ENCODE data around the gene BCL3.

Gene BCL3

DNA sequence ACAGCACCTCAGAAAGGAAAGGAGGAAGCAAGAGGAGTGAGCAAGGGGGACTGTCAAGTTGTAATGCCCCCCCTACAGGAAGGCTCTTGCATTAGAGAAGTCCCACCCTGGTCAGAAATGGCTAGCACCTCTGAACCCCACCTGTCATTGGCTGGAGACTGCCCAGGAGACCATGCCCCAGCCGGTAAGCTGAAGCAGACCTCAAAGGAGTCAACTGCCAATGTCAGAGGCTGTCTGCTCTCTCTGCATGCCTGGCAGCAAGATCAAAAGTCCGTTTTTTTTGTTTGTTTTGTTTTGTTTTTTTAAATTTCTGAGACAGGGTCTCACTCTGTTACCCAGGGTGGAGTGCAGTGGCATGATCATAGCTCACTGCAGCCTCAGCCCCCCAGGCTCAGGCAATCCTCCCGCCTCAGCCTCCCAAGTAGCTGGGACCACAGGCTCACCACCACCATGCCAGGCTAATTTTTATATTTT lies 8.1 kb upstream of the BCL3 start:
- Histone ChIP-seq H3K27me3 (ENCODE audit: insufficient read depth, low read length) (peaks cover 5% of the 10 kb centered on the region), H3K4me3 (ENCODE audit: low read length) (no peak overlapping the region), H3K36me3 (ENCODE audit: insufficient read depth, low read length) (no peaks in the 10 kb centered on the region), H2AFZ (ENCODE audit: low read depth, low read length) (no peak overlapping the region), H3K9me3 (ENCODE audit: low read length) (no peaks in the 10 kb centered on the region), H3K4me1 (ENCODE audit: insufficient read depth, low read length) (peaks cover 5% of the 10 kb centered on the region)

DNA sequence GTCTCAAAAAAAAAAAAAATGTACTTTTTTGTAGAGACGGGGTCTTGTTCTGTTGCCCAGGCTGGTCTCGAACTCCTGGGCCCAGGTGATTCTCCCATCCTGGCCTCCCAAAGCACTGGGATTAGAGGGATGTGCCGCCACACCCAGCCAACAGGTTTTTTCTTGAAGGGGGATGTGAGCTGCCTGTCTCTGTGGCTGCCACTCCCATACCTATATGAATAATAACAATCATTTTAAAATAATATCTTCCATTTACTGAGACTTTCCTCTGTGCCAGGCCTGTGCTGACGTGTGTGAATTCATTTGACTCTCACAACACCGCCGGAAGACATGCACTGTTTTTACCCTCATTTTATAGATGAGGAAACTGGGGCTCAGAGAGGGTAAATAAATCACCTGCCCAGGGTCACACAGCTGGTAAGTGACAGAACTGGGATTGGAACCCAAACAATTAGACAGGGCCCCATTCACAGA lies 7.2 kb upstream of the BCL3 start:
- no peaks in the 10 kb centered on the region for H3K9me3 ChIP-seq (ENCODE audit: low read length)
- peaks cover 14% of the 10 kb centered on the region for H3K27me3 ChIP-seq (ENCODE audit: insufficient read depth, low read length)
- no peak overlapping the region for H3K4me3 ChIP-seq (ENCODE audit: low read length)
- no peak overlapping the region for H2AFZ ChIP-seq (ENCODE audit: low read depth, low read length)
- no peaks in the 10 kb centered on the region for H3K36me3 ChIP-seq (ENCODE audit: insufficient read depth, low read length)
- peaks cover 5% of the 10 kb centered on the region for H3K4me1 ChIP-seq (ENCODE audit: insufficient read depth, low read length)

DNA sequence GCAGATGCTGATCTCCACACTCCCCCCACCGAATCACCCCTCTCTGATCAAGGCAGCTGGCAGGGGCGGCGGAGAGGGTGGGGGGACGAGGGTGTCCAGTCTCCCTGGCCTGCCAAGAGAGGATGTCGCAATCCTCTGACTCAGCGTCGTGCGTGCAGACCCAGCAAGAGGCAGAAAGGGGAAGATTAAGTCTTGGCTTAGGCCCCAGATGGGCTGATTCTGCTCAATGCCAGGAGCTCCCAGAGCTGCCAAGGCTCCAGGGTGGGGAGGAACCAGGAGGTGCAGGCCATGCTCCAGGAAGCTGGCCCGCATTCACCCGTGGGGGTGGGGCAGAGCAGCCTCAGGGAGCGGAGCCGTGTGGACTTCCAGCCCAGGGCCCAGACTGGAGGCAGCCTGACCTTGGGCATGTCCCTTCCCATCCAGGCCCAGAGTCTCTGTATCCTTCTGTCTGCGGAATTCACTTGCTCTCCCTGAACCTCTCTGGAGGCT lies 6.6 kb upstream of the BCL3 start:
- peaks cover 5% of the 10 kb centered on the region for H3K4me1 ChIP-seq (ENCODE audit: insufficient read depth, low read length)
- no peaks in the 10 kb centered on the region for H3K36me3 ChIP-seq (ENCODE audit: insufficient read depth, low read length)
- H3K4me3 ChIP-seq (ENCODE audit: low read length), result no peak overlapping the region

DNA sequence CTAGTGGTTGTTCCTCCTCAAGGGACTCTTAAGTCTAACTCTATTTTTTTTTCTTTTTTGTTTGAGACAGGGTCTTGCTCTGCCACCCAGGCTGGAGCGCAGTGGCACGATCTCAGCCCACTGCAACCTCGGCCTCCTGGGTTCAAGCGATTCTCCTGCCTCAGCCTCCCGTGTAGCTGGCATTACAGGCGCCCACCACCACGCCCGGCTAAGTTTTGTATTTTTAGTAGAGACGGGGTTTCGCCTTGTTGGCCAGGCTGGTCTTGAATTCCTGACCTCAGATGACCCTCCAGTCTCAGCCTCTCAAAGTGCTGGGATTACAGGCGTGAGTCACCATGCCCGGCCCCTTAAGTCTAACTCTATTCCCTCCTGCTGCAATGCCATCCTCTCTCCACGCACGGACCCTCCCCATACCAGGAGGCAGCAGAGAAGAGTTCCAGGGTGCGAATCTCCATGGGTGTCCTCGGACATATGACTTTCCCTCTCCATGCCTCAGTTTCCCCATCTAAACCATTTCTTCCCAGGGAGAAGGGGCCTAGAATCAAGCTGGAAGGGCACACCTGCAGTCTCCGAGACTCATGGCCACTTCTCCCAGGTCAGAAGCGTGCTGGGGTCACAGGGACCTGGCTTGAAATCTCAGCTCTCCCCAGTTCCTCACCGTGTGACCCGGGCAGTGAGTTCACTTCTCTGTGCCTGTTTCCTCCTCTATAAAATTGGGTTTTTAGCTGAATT lies 6.0 kb upstream of the BCL3 start:
- H3K27me3 ChIP-seq (ENCODE audit: insufficient read depth, low read length), result peaks cover 12% of the 10 kb centered on the region
- no peaks in the 10 kb centered on the region for H3K36me3 ChIP-seq (ENCODE audit: insufficient read depth, low read length)
- no peaks in the 10 kb centered on the region for H3K9me3 ChIP-seq (ENCODE audit: low read length)
- no peak overlapping the region for H2AFZ ChIP-seq (ENCODE audit: low read depth, low read length)
- peaks cover 8% of the 10 kb centered on the region for H3K4me1 ChIP-seq (ENCODE audit: insufficient read depth, low read length)
- no peak overlapping the region for H3K4me3 ChIP-seq (ENCODE audit: low read length)

More for the DNA sequence above, 6.6 kb upstream of the BCL3 start:
- H3K27me3 ChIP-seq (ENCODE audit: insufficient read depth, low read length), result peaks cover 16% of the 10 kb centered on the region
- no peaks in the 10 kb centered on the region for H3K9me3 ChIP-seq (ENCODE audit: low read length)
- no peak overlapping the region for H2AFZ ChIP-seq (ENCODE audit: low read depth, low read length)

DNA sequence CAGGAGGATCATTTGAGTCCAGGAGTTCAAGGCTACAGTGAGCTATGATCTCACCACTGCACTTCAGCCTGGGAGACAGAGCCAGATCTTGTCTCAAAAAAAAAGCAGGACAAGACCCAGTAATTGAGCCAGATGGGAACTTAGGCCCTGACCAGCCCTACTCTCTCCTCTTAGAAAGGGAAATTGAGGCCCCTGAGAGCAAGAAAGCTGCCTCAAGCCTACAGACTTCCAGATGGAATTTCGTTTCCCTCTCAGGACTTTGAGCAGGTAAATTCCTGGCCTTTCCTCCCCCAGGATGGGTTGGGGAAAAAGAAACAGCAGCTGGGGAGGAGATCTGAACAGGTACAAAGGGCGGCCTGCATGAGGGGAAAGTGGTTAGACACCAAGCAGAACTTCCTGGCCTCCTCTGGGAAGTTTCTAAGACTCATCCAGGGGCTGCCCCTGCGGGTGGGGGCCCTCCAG lies 3.6 kb upstream of the BCL3 start:
- Histone ChIP-seq H3K4me1 (ENCODE audit: insufficient read depth, low read length) (peaks cover 20% of the 10 kb centered on the region), H3K27me3 (ENCODE audit: insufficient read depth, low read length) (peaks cover 11% of the 10 kb centered on the region), H3K36me3 (ENCODE audit: insufficient read depth, low read length) (no peaks in the 10 kb centered on the region), H3K4me3 (ENCODE audit: low read length) (no peak overlapping the region), H3K9me3 (ENCODE audit: low read length) (no peaks in the 10 kb centered on the region), H2AFZ (ENCODE audit: low read depth, low read length) (no peak overlapping the region)

DNA sequence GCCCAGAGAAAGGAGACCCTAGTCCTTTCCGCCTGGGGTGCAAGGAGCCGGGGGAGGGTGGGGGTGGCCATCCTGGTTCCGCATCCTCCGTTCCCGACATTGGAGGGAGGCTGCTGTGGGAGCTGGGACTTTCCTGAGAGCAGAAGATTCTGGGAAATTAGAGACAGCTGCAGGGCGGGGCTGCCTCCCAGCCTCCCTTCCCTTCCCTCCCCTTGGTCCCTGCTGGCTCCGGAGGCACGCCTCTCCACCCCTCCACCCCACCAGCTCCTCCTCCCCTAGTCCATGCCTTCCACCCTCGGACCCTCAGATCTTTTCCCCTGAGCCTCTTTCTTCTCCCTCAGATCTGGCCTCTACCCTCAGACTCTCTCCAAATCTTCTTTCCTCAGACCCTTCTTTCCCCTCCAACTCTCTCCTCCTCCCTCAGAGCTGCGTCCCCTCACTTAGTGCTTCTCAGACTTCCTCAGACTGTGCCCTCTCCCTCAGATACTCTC lies 3.1 kb upstream of the BCL3 start:
- Histone ChIP-seq H3K4me3 (ENCODE audit: low read length) (no peak overlapping the region), H3K4me1 (ENCODE audit: insufficient read depth, low read length) (peaks cover 20% of the 10 kb centered on the region), H3K27me3 (ENCODE audit: insufficient read depth, low read length) (peaks cover 11% of the 10 kb centered on the region)

DNA sequence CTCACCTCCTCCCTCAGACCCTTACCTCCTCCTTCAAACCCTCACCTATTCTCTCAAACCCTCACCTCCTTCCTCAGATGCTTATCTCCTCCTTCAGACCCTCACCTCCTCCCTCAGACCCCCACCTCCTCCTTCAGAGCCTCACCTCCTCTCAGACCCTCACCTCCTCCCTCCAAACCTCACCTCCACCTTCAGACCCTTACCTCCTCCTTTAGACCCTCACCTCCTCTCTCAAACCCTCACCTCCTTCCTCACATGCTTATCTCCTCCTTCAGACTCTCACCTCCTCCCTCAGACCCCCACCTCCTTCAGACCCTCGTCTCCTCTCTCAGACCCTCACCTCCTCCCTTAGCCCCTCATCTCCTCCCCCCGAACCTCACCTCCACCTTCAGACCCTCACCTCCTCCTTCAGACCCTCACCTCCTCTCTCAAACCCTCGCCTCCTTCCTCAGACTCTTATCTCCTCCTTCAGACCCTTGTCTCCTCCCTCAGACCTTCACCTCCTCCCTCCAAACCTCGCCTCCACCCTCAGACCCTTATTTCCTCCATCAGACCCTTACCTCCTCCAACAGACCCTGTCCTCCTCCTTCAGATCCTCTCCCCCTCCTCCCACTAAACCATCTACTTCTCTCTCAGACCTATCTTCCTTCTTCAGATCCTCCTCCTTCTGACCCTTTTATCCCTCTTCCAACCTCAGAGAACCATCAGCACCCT lies 2.5 kb upstream of the BCL3 start:
- Histone ChIP-seq H2AFZ (ENCODE audit: low read depth, low read length) (no peak overlapping the region), H3K4me1 (ENCODE audit: insufficient read depth, low read length) (peaks cover 20% of the 10 kb centered on the region), H3K9me3 (ENCODE audit: low read length) (no peaks in the 10 kb centered on the region), H3K4me3 (ENCODE audit: low read length) (no peak overlapping the region), H3K27me3 (ENCODE audit: insufficient read depth, low read length) (peaks cover 11% of the 10 kb centered on the region), H3K36me3 (ENCODE audit: insufficient read depth, low read length) (no peaks in the 10 kb centered on the region)

More for the DNA sequence above, 3.1 kb upstream of the BCL3 start:
- no peaks in the 10 kb centered on the region for H3K9me3 ChIP-seq (ENCODE audit: low read length)
- no peak overlapping the region for H2AFZ ChIP-seq (ENCODE audit: low read depth, low read length)
- no peaks in the 10 kb centered on the region for H3K36me3 ChIP-seq (ENCODE audit: insufficient read depth, low read length)

DNA sequence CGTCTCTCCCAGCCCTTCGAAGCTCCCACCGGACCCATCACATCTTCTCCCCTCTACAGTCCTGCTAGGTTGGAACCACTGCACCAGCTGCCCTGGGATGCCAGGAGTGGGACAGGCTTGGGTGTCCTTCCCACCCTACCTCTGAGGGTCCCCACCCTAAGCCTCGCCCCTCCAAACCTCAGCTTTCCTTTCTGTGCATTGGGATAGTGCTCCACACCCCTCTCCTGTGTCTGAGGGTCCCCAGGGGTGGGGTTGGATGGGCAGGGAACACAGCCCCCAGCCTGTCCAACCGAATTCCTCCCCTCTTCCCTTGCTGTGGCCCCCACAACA lies 1.9 kb upstream of the BCL3 start:
- Histone ChIP-seq H3K9me3 (ENCODE audit: low read length) (no peaks in the 10 kb centered on the region), H3K4me1 (ENCODE audit: insufficient read depth, low read length) (peaks cover 20% of the 10 kb centered on the region), H2AFZ (ENCODE audit: low read depth, low read length) (no peak overlapping the region), H3K4me3 (ENCODE audit: low read length) (no peak overlapping the region), H3K36me3 (ENCODE audit: insufficient read depth, low read length) (no peaks in the 10 kb centered on the region), H3K27me3 (ENCODE audit: insufficient read depth, low read length) (peaks cover 11% of the 10 kb centered on the region)

DNA sequence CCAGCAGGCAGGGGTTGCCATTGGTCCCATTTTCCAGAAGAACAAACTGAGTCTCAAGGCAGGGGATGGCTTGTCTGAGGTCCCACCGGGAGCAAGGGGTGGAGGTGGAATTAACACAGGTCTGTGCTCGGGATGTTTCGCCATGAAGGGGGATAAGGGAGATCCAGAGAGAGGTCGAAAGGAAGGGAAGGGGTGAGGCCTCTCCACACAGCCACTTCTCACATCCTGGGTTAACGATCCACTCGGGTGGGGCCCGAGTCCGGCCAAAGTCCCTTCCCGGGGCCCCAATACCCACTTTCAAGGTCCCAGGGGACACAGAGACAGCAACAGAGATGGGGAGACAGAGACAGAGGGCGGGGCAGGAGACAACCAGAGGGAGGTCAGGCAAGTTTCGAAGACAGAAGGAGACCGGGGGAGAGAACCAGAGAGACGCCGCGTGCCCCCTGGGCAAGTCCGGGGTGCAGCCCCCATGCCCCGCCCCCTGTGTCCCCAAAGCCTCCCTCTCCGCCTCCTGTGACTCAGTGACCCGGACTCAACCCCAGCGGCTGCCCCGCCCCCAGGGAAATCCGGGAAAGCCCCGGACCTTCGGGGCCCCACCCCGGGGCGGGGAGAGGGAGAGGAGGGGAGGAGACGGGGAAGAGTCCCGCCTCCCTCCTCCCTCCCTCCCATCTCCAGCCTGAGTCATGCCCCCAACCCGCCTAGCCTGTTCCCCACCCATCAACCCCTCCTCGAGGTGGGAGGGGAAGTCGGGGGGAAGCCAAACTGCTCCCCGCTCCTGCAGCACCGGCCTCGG lies 1.4 kb upstream of the BCL3 start:
- H3K4me1 ChIP-seq (ENCODE audit: insufficient read depth, low read length), result peaks cover 15% of the 10 kb centered on the region
- peak overlapping the region; percentile 70 for H2AFZ ChIP-seq (ENCODE audit: low read depth, low read length)
- peaks cover 11% of the 10 kb centered on the region for H3K27me3 ChIP-seq (ENCODE audit: insufficient read depth, low read length)
- H3K36me3 ChIP-seq (ENCODE audit: insufficient read depth, low read length), result no peaks in the 10 kb centered on the region
- no peaks in the 10 kb centered on the region for H3K9me3 ChIP-seq (ENCODE audit: low read length)
- H3K4me3 ChIP-seq (ENCODE audit: low read length), result peak overlapping the region; percentile 50

DNA sequence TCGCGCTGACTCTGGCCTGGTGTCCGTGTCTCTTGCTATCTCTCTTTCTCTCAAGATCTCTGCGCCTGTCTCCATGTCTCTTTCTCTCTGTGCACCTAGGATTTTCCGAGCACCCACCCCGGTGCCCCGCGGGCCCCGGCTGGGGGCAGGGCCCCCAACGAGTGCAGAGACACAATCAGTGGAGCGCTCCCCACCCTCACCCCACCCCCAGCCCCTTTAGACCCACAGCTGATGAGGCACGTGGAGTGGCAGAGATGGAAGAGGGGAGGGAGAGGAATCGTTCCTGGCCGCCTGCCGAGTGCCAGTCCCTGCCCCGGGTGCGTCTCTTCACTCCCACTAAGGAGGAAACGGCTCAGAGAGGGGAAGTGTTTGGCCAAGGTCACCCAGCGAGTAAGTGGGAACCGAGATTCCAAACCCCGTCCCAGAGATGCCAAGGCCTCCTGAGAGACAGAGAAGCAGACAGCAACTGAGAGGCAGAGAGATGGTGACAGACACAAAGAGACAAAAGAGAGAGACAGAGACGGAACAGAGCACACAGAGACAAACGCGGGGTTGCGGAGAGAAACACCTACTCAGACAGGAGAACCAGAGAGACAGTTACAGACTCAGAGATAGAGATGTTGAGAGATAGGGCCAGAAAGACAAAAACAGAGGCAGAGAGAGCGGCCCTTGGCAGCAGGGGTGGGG lies 626 bp upstream of the BCL3 start:
- Histone ChIP-seq H3K27me3 (ENCODE audit: insufficient read depth, low read length) (peaks cover 11% of the 10 kb centered on the region), H3K4me3 (ENCODE audit: low read length) (peak overlapping the region; percentile 50), H3K36me3 (ENCODE audit: insufficient read depth, low read length) (no peaks in the 10 kb centered on the region)

DNA sequence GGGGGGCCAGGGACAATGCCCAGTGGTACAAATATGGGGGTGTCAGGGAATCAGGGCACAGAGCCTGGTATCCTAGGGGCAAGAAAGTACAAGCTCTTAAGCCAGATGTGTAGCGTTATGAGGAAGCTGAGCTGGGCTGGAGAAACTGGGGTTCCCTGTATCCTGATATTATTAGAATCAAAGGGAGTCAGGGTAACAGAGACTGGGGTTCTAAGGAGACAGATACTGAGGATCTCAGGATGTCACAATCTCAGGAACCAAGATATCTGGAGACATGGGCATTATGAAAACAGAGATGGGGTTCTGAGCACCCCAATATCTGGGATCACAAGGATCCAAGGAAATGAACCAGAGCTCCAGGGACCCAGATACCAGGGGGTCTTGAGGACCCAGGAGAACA lies 784 bp downstream of the BCL3 start:
- H3K9me3 ChIP-seq (ENCODE audit: low read length), result no peaks in the 10 kb centered on the region
- peak overlapping the region; percentile 50 for H3K4me3 ChIP-seq (ENCODE audit: low read length)
- no peak overlapping the region for H2AFZ ChIP-seq (ENCODE audit: low read depth, low read length)
- peaks cover 11% of the 10 kb centered on the region for H3K27me3 ChIP-seq (ENCODE audit: insufficient read depth, low read length)
- H3K36me3 ChIP-seq (ENCODE audit: insufficient read depth, low read length), result no peaks in the 10 kb centered on the region
- peaks cover 28% of the 10 kb centered on the region for H3K4me1 ChIP-seq (ENCODE audit: insufficient read depth, low read length)

More for the DNA sequence above, 626 bp upstream of the BCL3 start:
- Histone ChIP-seq H3K9me3 (ENCODE audit: low read length) (no peaks in the 10 kb centered on the region), H3K4me1 (ENCODE audit: insufficient read depth, low read length) (peaks cover 18% of the 10 kb centered on the region), H2AFZ (ENCODE audit: low read depth, low read length) (peak overlapping the region; percentile 70)

DNA sequence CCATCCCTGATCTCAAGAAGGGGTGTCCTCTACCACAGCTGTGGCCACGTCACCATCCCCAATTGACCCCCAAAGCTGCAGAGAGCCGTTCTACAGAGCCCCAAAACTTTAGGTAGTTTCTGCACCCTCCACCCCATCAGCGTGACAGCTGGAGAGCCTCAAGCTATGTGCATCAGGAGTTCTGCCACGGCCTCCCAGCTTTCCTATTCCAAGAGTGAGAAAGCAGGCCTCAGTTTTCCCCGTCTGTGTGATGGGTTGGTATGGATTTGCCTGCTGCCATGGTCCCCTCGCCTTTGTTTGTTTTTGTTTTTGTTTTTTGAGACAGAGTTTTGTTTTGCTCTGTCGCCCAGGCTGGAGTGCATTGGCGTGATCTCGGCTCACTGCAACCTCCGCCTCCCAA lies 1.5 kb downstream of the BCL3 start:
- Histone ChIP-seq H3K36me3 (ENCODE audit: insufficient read depth, low read length) (no peaks in the 10 kb centered on the region), H3K9me3 (ENCODE audit: low read length) (no peaks in the 10 kb centered on the region), H2AFZ (ENCODE audit: low read depth, low read length) (no peak overlapping the region), H3K27me3 (ENCODE audit: insufficient read depth, low read length) (peaks cover 11% of the 10 kb centered on the region), H3K4me3 (ENCODE audit: low read length) (no peak overlapping the region), H3K4me1 (ENCODE audit: insufficient read depth, low read length) (peaks cover 35% of the 10 kb centered on the region)

Data from neuron (in vitro differentiated cells).